ENCODE results near the gene GJD3. TPM values are rescaled to one million over a fixed set of nuclear protein-coding genes. Genes with fewer than 3 reads are reported as not detected.

GJD3 gene
- total and polyA plus RNA-seq, 2 donors (not counting 3 experiments of a cell fraction or from before 2014, with no cell fraction given), result 0.10 to 0.40 TPM

DNA sequence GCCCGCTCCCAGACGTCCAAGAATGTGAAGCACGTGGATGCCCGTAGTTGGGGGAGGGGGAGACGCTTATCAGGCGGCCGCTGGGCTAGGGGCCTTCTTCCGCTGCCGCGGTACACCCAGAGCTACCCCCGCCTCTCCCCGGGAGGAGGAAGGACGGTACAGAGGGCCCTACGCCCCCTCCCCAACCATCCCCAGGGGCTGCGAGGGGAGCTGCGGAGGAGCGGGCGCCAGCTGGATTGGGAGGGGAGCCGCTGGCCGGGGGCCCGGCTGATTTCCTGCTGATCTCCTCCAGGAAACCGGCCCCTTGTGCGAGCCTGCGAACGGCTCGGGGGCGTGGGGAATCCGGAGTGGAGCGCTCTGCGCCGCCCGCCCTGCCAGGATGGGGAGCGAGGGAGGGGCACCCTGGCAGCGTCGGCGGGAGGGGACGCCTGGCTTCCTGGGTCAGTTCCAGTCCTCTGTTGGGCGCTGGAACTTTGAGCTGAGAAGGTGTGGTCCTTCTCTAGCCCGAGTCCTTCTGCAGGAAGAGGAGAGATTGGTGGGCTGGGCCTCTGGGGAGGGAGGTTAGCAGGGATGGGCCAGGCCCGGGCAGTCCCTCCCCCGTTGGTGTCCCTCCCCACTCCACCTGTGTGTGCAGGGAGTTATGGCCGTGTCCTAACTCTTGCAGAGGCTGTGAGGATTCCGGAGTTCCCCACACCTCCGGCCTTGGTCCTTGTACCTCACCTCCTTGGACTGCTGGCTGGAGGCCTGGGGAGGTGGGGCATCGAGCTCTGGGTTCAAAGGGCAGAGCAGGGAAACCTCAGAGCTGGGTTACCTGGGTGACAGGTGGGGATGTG, 19.2 kb downstream of the GJD3 start:
- Histone ChIP-seq H3K4me1 (ENCODE audit: control insufficient read depth, extremely low read depth, insufficient read depth, low read length) (peaks cover 74% of the 10 kb centered on the region), H3K4me2 (ENCODE audit: insufficient read depth, low read length) (peak overlapping the region; percentile 62), H3K9ac (replicated peaks; ENCODE audit: extremely low read depth, insufficient read depth, low read length) (peak overlapping the region; percentile 53), H2AFZ (ENCODE audit: low read depth, low read length) (no peak overlapping the region), H3K9me3 (replicated peaks; ENCODE audit: control insufficient read depth, insufficient read depth, low read length) (no peaks in the 10 kb centered on the region), H3K27me3 (ENCODE audit: control insufficient read depth in 2 of 2, insufficient read depth in 2 of 2, low read length in 2 of 2) (no peaks in the 10 kb centered on the region), H4K20me1 (replicated peaks; ENCODE audit: control insufficient read depth, extremely low read depth, insufficient read depth, low read length) (no peaks in the 10 kb centered on the region), H3K27ac (ENCODE audit: insufficient read depth, low read depth, low read length) (peak overlapping the region; percentile 77), H3K36me3 (ENCODE audit: control insufficient read depth in 2 of 2, extremely low read depth in 1 of 2, insufficient read depth in 2 of 2, low read length in 2 of 2) (peaks cover 0 to 14% of the 10 kb centered on the region in 2 experiments), H3K4me3 (replicated peaks in 1 of 3; ENCODE audit: insufficient read depth in 1 of 3, low read depth in 1 of 3, low read length in 3 of 3) (peak overlapping the region in 2 of 3 experiments; percentile 69 to 85), H3K9me1 (replicated peaks; ENCODE audit: control insufficient read depth, extremely low read depth, insufficient read depth, low read length) (no peaks in the 10 kb centered on the region), H3K79me2 (ENCODE audit: control insufficient read depth, insufficient read depth, low read length) (peaks cover 73% of the 10 kb centered on the region)
- TF ChIP-seq MYC (IDR thresholded peaks at IDR 0.05; ENCODE audit: low read depth, low read length) (peak; percentile 89), POLR2A (IDR thresholded peaks at IDR 0.05; ENCODE audit: low read depth, low read length) (no peak), EZH2 (IDR thresholded peaks at IDR 0.05; ENCODE audit: borderline replicate concordance, low read depth, low read length, severe bottlenecking) (no peak), POLR2AphosphoS5 (IDR thresholded peaks at IDR 0.05; ENCODE audit: insufficient read depth, low read depth, low read length) (peak; percentile 77), FOS (IDR thresholded peaks at IDR 0.05; ENCODE audit: borderline replicate concordance, insufficient read depth, low read length) (no peak), JUN (IDR thresholded peaks at IDR 0.05; ENCODE audit: borderline replicate concordance, insufficient read depth, insufficient read length, low read depth) (no peak), GATA2 (IDR thresholded peaks at IDR 0.05; ENCODE audit: insufficient read depth, insufficient read length, low read depth, low read length) (peak; percentile 72)
- TF ChIP-seq, protein P1, sequence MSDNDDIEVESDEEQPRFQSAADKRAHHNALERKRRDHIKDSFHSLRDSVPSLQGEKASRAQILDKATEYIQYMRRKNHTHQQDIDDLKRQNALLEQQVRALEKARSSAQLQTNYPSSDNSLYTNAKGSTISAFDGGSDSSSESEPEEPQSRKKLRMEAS (IDR thresholded peaks at IDR 0.05; ENCODE audit: insufficient read depth, insufficient read length), result peak; percentile 81
- TF ChIP-seq, protein P2, sequence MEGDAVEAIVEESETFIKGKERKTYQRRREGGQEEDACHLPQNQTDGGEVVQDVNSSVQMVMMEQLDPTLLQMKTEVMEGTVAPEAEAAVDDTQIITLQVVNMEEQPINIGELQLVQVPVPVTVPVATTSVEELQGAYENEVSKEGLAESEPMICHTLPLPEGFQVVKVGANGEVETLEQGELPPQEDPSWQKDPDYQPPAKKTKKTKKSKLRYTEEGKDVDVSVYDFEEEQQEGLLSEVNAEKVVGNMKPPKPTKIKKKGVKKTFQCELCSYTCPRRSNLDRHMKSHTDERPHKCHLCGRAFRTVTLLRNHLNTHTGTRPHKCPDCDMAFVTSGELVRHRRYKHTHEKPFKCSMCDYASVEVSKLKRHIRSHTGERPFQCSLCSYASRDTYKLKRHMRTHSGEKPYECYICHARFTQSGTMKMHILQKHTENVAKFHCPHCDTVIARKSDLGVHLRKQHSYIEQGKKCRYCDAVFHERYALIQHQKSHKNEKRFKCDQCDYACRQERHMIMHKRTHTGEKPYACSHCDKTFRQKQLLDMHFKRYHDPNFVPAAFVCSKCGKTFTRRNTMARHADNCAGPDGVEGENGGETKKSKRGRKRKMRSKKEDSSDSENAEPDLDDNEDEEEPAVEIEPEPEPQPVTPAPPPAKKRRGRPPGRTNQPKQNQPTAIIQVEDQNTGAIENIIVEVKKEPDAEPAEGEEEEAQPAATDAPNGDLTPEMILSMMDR (IDR thresholded peaks at IDR 0.05; ENCODE audit: extremely low read depth in 1 of 2, insufficient read depth in 1 of 2, low read depth in 1 of 2, low read length in 2 of 2), result no peak
- no TSS peak for BruUV-seq (replicated peaks)
- POLR2A ChIA-PET, result interaction anchor here (0.7 to 1.3 kb wide), 2 partner anchors 26 to 1922 kb away, joined by 3 read pairs; no protein-coding TSS in a partner anchor
- FAIRE-seq (peak; percentile 90), DNase-seq (ENCODE audit: low read depth, low spot score) (peak; percentile 78)
- dilution Hi-C loops (cut with MboI; ENCODE audit: extremely low pct_ligation_motif_present, low sequenced_read_pairs), result no loop called here
- intact Hi-C loops (cut with micrococcal nuclease), result loop anchor here (5.0 kb wide), 1 partner anchor 128 kb away; the partner anchor contains the start of gene WIPF2
- CTCF ChIA-PET, result interaction anchor here (1.2 to 10.6 kb wide), 8 partner anchors 10 to 215 kb away, joined by 3 to 109 read pairs (median 6); no protein-coding TSS in a partner anchor

Measured in endothelial cell of umbilical vein (primary cell).